Suppressor macrophage treated with lipopolysaccharide for 1 hour (primary cell): Measurements from ENCODE around the gene TPST1.

Experiments used
- DNase-seq, 3 donors: peaks; one replicate each; pipeline ENCODE4 v3.0.0-alpha.2; 2020 to 2022

Gene TPST1

DNA sequence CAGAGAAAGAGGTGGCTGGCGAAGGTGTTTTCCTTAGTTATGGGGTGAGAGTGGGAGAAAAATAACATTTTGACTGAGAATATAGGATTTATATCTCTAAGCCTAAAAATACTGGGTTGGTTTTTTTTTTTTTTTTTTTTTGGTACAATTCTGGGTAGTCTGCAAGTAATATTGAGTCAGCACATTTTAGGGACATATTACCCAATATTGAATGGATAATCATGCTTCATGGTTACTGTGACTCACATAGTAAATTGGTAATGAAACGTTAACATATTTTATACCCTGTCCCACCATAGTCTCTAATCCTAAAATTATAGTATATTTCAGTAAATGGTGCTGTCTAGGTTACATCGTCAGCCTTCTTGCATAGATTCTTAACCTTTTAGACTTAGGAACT, 91.4 kb downstream of the TPST1 start:
- peak in 2 of 3 donors; percentile 44 to 45 for DNase-seq

DNA sequence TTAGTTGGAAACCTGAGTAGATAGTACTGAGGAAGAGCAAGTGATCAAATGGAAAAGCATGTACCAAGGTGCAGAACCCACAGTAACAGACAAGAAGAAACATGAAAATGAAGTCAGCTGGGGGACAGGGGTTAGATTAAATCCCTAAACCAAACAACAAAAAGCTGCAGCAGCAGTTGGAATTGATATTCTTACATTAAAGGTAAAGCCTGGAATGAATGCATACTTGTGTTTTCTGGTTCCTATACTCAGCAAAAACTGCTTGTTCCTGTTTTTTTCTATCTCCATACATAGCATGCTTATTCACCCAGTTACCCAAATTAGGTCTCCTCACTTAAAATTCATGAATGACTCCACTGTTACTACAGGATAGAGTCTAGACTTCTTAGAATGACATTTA, 92.4 kb downstream of the TPST1 start:
- peak; percentile 20 to 58 (median 42) for DNase-seq

GRCh38 chr7:66301249-66301648, 96.1 kb downstream of the TPST1 start:
- no peak for DNase-seq

GRCh38 chr7:66301737-66302136, 96.6 kb downstream of the TPST1 start:
- no peak for DNase-seq

GRCh38 chr7:66303454-66304155, 98.5 kb downstream of the TPST1 start:
- DNase-seq, result no peak

DNA sequence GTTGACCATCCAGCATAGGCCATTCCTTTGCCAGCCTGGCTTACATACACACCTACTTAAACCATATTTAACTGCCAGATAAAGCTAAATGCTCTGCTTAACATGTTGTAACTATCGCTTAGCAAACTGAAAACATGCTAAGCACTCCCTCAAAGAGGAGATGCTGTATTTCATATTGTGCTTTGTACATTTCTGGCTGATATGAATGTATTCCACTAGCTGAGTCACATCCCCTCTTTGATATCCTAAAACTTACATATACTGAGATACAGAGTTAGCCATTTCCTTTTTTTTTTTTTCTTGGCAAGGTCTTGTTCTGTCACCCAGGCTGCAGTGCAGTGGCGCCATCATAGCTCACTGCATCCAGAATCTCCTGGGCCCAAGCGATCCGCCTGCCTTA, 99.4 kb downstream of the TPST1 start:
- DNase-seq, result peak in 1 of 3 donors; percentile 20

DNA sequence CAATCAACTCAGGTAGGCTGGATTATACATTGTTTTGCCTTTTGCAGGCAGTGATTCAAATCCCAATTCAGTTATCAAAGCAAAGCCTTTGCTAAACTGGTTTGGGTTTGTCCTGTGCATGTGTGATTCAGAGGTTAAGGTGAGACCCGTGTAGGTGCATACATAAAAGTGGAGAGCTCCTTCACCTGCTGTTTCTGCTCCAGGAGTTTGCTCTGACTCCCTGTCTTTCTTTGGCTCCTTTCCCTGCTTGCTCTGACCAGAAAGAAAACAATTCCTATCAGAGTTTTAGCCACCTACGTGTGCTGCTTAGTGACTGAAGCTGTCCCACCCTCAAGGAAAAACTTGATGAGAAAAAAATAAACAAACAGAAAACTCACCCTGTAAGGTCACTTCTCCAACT, 101.1 kb downstream of the TPST1 start:
- DNase-seq, result no peak

DNA sequence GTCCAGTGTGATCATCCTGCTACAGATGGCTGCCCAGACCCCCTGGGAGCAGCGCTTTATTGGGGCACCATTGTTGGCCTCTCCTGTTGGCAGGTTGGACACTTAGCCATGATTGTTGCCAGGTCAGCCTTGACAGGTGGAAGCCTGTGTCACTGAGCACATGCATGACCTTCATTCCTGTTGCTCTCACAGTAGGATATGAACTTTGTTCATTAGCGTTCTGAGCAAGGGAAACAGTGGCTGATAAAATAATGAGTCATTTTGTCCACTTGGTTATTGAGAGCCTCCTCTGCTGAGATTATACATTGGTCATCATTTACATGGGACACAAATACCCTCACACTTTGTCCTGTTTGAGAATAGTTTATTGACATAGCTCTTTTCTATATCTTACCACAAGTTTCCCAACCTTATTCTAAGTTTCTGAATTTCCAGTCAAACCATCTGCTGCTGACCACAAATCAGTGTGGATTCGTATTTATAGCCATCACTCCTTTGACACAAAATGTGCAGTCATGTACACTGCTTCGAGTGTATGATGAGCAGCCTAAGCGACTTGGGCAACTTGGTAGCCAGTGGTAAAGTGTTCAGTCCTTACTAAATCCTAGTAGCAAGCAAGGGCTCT, 102.6 kb downstream of the TPST1 start:
- no peak for DNase-seq

DNA sequence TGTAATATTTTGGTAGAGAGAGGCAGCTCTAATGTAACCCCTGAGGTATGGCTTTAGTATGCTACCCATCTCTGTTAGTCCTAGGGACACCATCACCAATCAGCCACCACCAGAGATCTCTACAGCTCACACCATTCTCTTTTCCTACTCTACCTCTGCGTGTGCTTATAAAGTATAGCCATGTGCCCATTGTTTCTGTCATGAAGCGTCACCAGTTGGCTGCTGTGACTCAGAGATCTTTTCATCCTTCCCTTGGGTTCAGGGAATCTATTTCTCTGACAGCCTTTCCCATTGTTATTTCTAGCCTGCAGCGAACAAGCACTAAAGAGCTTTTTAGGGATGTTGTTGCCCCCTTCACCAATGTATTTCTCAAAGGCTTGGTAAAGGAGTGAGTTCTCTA, 103.3 kb downstream of the TPST1 start:
- no peak for DNase-seq

- no peak for DNase-seq
These were observed 105.5 kb downstream of the TPST1 start for GRCh38 chr7:66310620-66311019.

- no peak for DNase-seq
These were observed 108.9 kb downstream of the TPST1 start for GRCh38 chr7:66313886-66314568.

DNA sequence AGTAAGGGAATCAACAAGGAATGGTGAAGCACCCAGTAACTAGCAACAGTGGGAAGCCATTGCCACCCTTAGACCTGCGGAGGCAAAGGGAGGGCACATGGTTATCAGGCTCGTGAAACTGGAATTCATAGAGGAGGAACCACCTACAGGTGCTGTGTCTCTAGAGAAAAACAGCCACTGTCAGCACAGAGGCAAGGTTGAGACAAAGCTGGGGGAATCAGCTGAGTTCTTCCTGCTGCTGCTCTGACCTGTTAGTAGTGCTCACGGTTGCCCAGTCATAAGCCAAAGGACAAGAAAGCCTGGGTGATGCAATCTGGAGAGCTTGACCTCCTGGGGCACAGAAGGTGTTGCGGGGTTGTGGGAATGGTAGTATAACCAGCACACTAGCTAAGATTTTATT, 110.1 kb downstream of the TPST1 start:
- DNase-seq, result no peak

DNA sequence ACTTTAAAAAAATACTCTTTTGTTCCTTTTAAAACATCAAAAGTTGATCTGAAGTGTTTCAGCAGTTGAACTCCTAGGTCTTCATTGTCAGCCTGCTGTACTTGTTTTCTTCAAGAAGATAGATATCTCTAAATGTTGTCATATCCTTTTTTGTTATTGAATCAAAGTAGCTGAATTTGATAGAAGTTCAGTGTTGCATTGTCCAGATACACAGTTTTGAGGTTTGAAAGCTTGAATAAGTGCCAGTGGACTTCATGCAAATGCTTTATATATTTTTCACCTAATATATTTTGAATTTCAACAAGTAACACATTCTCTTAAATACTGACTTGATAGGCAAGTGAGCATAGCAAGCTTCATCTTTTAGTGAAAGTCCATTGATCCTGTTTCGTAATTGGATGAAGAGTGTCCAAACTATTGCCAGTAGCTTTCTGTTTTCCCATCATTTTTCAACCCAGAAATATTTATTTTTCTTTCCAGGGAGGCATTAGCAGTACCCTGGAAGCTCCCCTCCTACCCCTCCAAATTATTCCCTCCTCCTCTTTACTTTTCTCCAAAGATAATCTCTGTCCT, 114.4 kb downstream of the TPST1 start:
- no peak for DNase-seq

- DNase-seq, result no peak
These were observed 116.1 kb downstream of the TPST1 start for GRCh38 chr7:66321283-66321682.

GRCh38 chr7:66323114-66323796, 118.1 kb downstream of the TPST1 start:
- DNase-seq, result no peak

DNA sequence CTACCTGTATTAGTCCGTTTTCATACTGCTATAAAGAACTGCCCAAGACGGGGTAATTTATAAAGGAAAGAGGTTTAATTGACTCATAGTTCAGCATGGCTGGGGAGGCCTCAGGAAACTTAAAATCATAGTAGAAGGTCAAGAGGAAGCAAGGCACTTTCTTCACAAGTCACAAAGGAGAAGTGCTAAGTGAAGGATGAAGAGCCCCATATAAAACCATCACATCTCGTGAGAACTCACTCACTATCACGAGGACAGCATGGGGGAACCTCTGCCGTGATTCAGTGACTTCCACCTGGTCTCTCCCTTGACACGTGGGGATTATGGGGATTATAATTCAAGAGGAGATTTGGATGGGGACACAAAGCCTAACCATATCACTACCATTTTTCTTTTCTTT, 119.9 kb downstream of the TPST1 start:
- DNase-seq, result peak; percentile 15 to 53 (median 52)

DNA sequence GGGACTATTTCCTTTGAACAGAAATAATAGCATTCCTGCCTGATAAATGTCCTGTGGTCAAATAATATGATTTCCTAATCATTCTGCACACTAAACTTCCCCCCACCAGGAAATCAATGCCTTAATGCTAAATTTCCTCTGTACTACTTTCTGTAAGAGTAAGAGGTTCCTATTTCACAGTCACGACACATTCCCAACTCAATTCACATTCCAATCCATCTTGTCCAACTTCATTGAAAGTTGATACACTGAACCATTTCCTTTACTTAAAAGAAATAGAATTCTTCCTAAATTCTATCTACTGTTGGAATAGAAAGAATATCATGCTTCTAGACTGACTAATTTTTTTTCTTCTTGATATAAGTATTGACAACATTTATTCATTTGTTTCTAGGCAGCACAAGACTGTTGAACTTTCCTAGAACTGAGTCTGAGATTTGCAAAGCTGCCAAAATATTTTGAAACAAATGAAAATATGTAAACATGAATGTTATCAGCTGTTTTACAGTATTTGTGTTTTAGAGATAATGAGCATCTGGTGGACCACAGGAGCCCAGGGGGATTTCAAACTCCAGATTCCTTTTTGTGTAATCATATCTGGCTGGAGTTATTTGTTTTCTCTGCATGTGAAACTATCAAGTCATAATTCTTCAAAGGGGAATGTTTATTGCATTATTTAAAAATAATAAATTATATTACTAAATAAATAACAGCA, 121.5 kb downstream of the TPST1 start:
- no peak for DNase-seq

DNA sequence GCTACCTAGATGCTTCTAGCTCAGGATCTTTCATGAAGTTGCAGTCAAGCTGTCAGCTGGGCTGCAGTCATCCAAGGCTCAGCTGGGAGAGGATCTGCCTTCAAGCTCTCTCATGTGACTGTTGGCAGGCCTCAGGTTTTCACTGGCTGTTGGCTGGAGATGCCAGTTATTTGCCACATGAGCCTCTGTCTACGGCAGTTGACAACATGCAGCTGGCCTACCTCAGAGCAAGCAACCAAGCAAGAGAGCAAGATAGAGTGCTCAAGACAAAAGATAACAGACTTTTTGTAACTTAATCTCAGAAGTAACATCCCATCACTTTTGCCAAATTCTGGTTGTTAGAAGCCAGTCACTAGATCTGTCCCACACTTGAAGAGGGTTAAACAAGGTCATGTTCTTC, 125.8 kb downstream of the TPST1 start:
- no peak for DNase-seq

GRCh38 chr7:66331883-66332282, 126.7 kb downstream of the TPST1 start:
- peak in 1 of 3 donors; percentile 13 for DNase-seq

GRCh38 chr7:66333443-66333842, 128.3 kb downstream of the TPST1 start:
- DNase-seq, result no peak

GRCh38 chr7:66335318-66335717, 130.2 kb downstream of the TPST1 start:
- DNase-seq, result no peak

GRCh38 chr7:66336760-66337159, 131.6 kb downstream of the TPST1 start:
- no peak for DNase-seq

DNA sequence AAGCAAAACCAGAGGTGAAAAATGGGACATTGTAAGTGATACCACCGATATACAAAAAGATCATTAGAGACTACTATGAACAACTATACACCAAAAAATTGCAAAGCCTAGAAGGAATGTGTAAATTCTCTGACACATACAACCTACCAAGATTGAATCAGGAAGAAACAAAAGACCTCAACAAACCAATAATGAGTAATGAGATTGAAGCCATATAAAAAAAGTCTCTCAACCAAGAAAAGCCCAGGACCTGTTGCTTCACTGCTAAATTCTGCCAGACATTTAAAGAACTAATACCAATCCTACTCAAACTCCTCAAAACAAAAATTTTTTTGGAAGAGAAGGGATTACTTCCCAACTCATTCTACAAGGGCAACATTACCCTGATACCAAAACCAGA, 134.0 kb downstream of the TPST1 start:
- no peak for DNase-seq
